NOMO-1 treated with dmso at 0.1 percent for 144 hours (cell line): ENCODE data around the gene EIF5AL1.
"Not testable (repeated sequence)": the region's sequence is repeated elsewhere in the genome, so short reads cannot be mapped to it uniquely, and the experiment has no call there.

Experiments used
- DNase-seq: peaks from one replicate; lab custom pipeline; 2025; ENCODE audit not compliant: unreplicated experiment; lab: John Stamatoyannopoulos, UW

EIF5AL1 gene

DNA sequence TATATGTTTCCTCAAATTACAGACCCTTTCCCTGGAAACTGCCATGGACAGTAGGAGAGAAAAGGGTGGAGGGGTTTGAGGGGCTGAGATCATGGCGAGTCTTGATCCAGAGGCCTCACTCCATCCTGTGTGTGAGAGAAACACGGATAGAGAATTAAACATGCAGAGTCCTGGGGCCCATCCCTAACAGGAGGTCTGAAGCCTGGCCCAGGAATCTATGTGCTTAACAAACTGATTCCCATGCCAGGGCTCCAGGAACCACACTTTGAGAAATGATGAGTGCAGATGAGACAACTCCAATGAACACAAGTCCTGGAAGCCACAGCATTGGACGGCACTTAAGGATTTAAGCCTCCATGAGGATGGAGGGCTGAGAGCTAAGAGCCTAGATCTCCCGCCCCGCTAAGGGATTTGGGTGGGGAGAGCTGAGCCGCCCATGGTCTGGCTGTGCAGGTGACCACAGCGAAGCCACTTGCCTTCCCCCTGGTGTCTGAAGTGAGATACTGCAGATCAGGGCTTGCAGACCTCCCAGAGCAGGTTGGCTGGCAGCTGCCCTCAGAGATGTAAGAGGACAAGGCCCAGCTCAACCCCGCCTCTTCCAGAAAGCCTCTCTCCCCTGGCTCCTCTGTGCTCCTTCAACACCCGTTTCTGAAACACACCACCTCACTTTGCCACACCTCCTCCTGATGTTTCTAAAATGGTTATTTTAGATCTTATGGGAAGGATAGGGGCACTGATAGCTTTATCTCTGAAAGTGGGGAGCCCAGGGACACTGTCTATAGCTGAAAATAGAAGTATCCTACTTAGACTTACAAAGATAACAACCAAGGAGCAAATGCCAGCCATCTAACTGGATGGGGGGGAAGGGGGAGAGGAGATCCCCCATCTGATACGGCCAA lies 24.8 kb upstream of the EIF5AL1 start:
- no peak for DNase-seq

DNA sequence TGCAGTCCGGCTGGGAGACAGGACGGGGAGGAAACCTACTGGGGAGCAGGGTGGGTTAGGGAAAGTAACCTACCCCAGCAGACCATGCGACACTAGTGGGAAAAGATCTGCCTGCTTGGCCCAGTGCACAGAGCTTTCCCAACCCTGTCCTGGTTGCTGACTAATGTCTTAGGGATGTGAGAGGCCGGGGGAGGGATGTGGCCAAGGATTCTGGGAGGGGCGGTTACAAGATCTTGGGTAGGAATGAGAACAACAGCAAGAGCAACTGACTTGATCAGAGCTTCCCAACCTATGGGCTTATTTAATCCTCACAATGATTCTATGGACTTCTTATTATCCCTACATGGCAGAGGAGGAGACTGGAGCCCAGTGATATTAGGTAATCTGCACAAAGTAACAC lies 24.0 kb upstream of the EIF5AL1 start:
- DNase-seq: no peak

DNA sequence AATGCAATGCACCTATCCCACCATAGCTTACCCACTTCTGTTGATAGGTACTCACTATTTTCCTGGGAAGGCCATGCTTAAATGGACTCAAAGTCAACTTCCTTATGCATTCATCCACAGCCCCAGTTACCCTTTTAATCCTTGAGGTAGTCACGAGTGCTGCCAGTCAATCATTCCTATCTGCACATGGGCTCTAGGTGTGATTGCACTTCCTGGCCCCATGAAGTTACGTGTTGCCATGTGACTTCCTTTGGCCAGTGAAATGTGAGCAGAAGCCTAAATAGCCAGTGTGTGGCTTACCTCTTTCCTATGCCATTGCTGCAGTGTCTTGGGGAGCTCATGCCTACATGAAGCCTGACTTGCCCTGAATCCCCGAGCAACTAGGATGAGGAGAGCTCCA lies 23.5 kb upstream of the EIF5AL1 start:
- DNase-seq: no peak

DNA sequence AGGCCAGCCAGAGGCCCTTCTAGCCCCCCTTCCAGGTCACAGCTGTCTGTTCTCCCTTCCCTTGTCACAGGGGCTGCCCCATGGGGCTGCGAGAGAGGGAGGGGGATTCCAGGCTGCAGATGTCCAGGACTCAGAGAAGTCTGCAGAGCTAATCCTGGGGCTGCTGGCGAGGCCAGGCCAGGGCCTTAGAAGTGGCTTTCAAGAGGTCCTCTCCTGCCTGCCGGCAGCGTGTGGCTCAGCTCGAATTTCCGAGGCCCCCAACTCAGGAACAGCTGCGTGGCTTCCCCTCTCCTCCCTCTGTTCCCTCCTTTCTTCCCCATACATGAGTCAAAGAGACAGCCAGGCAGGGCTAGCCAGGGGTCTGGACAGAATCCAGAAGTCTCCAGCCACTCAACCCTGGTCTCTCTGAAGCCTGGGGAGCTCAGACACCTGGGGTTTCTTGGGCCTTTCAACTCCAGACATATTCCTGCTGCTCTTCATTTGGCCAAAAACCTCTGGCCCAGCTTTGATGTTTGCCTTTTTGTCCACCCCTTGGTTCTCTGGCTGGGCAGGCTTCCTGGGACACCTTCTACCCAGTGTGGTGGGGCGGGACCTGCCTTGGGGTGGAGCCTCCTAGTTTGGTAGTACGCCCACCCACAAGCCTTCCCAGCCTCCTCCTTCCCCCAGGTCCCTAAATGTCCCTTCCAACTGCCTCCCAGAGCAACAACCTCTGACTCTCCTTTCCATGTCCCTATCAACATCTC lies 21.8 kb upstream of the EIF5AL1 start:
- no peak for DNase-seq

DNA sequence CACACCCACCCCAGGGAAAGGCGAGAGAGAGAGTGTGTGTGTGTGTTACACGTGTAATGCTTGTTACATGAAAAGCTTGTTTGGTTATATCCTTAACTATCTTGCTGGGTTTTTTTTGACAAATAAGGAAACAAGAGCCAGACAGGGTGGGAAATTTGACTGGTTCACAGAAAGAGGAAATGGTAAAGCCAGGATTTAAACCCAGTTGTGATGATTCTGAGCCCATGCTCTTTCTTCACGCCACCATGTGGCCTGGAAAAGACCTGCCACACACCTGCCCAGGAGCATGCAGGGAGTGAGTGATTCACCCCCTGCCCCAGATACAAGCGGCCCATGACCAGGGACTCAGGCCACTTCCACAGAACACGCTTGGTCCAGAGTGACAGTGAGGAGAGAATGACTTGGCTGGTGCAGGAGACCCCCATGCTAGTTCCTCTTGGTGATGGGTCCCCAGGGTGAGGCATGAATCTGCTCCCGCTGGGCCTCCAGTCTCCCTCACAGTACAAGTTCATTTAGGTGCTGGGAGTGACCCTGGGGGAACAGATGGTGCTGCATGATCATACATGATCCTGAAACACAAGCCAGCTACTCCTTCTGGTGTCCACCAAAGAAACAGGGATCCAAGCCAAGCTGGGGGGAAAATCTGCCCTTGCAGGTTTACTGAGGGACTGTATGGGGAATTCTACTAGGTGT lies 21.0 kb upstream of the EIF5AL1 start:
- no peak for DNase-seq

DNA sequence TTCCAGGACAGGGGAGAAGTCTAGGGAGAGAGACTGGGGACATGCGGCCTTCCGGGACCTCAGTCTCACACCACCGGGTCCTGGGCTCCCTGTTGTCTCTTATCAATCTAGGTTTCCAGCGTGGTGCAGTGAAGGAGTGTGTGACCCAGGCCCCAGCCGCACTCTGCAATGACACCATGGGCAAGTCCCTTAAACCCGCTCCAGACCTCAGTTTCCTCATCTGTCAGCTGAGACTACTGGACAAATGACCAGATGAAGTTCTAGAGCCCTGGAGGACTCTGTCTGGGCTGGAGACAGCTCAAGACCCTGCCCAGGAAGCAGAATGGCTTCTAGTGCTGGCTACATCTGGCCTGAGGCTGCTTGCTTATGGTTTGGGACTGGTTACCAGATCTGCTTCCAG lies 20.1 kb upstream of the EIF5AL1 start:
- DNase-seq: no peak

DNA sequence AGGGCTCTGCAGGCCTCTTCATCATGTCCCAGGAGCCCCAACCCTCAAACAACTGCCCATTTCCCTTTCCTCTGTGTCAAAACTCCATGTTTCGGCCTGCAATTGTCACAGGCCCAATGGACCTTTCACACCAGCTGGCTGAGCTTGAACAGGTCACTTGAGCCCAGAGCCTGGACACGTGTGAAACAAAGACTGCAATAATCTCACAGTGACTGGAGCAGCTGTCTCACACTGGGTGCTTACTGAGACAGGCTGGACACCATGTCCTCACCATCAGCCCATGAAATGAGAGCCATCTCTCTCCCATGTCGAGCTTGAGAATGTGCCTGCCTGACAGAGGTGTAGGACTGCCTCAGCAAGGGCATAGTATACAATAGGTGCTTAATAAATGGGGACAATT lies 19.5 kb upstream of the EIF5AL1 start:
- DNase-seq: no peak

DNA sequence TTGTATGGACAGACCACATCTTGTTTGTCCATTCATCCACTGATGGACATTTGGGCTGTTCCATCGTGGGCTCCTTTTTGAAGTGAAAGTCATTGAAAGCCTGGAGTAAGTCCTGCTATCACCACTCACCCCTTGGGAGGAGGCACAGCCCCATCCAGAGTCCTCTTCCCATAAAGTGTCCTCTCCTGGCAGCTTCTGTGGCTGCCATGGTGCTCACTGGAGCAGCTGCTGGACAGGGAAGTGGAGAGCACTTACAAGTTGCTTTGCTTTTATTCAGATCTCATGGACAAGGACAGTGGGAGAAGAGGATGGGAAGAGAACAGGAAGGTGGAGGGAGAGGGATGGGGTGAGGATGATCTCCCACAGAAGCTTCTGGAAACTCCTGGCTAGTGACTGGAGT lies 18.5 kb upstream of the EIF5AL1 start:
- DNase-seq: no peak

DNA sequence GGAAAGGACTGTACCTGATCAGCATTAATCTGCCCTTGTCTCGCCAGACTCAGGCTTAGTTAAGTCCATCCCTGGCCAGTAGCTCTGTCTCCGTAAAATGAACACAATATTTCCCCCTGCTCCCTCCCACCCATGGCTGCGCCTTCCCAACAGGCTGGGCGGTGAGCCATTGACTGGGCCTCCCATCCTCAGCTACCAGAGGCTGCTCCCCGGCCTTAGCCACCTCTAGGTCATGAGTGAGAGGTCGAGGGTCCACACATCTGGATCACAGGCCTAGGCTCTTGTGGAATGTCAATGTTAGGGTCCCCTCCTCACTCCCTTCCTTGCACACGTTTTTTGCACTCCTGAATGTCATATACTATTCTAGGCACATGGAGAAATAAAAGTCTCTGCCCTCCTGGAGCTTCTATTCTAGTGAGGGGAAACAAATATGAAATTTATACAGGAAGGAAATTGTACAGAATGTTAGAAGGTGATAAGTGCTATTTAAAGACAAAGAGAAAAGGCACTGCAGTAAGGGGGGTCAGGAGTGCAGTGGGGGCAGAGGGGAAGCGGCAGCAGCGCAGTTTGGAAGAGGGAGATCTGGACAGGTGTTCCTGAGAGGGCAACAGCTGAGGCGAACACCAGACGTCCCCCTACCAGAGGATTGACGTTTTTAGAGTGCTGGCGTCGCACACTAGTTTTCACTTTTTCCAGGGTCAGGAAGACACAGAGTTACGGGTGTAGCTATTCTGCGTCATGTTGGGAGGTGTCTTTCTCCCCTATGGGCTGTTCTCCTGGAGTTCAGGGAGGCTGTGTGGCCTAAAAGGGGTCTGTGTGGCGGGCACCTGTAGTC lies 17.2 kb upstream of the EIF5AL1 start:
- no peak for DNase-seq

DNA sequence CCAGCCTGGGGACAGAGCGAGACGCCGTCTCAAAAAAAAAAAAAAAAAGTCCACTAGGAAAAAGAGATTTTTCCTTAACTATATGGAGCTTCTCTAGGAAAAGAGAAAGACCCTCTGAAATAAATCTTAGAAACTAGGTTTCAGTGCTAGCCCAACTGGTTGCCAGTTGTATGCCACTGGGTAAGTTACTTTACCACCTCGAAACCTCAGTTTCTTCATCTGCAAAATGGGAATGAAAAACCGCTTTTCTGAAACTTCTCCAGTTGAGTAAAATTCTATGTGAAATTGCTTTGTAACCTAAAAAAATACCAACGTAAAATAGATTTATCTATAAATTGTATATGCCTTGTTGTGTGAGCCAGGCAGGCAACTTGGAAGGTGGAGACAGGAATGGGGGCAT lies 16.5 kb upstream of the EIF5AL1 start:
- no peak for DNase-seq

DNA sequence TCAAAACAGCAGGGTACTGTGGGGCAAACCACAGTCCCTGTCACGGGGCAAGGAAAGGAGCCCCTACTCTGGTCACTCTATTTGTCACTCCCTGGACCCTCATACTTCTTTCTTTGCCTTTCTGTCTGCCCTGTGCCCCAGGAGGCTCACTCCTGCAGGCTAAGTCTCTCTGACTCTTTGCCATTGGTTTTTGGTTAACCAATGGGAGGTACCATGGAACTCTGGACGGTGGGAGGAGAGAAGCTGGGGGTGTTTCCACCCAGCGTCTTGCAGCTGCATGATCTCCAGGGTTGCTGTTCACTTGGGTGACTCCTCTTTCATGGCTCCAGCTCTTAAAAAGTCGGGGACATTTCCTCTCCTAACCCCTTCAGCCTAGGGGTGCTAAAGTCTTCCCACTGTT lies 15.4 kb upstream of the EIF5AL1 start:
- DNase-seq: no peak

DNA sequence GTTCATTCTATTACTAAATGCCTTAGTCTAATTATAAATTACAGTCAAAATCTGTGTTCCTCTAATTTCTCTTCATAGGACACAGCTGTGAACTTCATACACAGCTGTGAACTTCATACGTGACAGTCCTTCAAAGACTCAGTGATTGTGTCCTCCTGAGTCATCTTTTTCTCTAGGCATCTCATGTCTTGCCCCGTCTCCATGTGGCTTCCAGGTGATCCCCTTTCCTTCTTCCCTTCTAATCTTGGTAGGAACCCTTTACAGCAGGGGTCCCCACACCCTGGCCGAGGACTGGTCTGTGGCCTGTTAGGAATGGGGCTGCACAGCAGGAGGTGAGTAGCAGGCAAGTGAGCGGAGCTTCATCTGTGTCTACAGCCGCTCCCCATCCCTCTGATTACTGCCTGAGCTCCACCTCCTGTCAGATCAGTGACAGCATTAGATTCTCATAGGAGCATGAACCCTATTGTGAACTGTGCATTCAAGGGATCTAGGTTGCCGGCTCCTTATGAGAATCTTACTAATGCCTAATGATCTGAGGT lies 14.0 kb upstream of the EIF5AL1 start:
- DNase-seq: no peak

DNA sequence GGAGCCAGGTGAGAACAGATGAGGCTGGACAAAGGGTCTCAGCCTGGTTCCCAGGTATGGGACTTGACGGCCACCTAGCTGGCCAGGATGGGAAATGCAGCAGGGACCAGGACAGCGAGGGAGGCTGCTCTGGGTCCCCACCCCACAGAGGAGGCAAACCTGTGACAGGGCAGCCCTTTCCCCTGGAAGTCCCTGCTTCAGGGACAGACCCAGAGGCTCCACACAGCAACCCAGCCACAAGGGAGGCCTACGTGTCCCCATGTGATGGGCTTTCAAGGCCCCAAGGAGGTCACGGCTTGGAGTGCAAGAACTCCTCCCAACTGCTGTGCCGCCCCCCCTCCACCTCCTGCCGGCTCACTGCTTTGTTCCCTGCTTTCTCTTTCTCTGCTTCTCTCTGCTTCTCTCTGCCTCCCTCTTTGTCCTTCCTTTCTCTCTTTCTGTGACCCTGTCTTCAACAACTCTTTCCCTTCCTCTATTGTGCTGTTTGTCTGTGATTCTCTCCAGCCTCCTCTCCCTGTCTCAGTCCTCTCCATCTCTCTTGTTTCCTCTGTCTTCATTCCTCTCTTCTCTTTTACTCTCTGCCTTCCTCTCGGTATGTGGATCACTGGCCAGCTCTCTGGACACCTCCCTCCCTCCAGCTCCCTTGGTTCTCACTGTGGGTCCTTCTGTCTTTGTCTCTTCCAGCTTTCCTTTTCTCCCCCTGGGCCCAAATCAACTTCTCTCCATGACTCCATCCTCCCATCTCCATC lies 9.6 kb upstream of the EIF5AL1 start:
- DNase-seq: no peak

DNA sequence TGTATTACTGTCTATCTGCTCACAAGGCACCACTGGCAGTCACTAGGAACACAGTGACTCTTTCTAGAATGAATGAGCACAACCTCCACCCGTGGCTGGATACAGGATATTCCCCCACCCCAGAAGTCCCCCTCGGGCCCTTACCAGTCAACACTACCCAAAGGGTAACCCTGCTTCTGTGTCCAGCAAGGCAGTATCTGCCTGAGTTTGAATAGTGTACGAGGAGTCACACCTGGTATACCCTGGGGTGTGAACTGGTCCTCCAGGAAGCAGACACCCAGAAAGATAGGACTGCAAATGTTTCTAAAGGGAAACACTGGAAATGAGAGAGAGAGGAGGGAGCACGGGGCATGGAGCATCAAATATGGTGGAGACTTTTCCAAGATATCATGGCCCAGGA lies 8.5 kb upstream of the EIF5AL1 start:
- not testable (repeated sequence) for DNase-seq

DNA sequence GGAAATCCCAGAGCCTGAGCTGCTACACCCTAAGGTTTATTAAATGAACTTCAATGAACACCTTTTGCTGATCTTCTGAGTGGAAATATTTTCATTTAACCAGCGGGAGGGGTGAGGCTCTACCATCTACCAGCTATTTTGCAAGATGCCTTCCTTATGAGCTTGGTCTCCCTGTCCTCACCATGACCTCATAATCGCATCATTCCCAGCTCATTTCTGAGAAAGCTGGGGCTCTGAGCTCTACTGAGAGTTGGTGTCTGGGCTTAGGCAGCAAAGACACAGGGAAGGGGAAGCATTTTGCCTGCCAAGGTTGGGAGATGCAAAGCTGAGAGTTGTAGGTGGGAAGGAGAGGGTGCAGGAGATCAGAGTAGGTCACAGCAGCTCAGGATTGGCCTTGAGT lies 7.8 kb upstream of the EIF5AL1 start:
- not testable (repeated sequence) for DNase-seq

DNA sequence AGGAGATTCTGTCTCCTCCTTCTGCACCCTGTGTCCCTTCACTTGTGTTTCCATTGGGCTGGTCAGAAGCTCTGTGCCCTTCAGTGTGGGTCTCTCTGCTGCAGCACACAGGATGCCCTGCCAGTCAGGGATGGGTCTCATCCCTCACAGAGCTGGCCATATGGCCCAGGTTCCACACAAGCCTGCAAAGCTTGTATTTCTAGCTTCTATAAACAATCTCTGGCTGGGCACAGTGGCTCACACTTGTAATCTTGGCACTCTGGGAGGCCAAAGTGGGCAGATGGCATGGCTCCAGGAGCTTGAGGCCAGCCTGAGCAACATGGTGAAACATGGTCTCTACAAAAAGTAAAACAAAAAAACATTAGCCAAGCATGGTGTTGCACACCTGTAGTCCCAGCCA lies 7.0 kb upstream of the EIF5AL1 start:
- DNase-seq: not testable (repeated sequence)

DNA sequence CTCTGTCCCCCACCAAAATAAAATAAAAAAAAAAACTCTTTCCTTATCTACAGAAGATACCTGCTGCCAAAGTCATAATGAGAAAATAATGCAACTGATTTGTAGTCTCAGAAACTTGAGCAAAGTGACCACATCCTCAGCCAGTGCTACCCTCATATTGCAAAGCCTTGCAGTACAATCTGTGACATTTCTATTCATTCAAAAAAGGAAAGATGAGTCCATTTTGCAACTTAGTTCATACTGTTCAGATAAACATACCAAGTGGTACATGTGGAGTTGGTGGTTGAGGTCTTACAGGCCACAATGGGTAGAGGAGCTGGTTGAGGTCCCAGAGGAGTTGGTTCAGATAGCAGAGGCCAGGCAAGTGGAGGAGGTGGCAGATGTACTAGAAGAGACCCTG lies 6.5 kb upstream of the EIF5AL1 start:
- DNase-seq: no peak

DNA sequence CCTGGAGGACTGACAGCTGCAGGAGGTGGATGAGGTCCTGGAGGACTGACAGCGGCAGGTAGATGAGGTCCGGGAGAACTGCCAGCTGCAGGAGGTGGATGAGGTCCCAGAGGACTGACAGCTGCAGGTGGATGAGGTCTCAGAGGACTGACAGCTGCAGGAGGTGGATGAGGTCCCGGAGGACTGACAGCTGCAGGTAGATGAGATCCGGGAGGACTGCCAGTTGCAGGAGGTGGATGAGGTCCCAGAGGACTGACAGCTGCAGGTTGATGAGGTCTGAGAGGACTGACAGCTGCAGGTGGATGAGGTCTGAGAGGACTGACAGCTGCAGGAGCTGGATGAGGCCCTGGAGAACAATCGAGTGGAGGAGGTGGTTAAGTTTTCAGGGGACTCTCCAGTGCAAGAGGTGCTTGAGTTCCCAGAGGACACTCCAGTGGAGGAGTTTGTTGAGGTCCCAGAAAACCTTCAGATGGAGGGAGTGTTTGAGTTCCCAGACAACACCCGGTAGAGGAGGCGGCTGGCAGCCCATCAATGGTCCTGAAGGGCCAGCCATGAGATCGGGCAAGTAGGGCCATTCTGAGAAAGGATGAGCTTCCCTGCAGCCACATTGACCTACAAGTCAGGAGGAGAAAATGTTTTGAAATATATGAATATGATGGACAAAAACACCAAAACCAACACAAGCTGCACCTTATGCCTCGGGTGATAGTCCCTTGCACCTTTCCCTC lies 4.7 kb upstream of the EIF5AL1 start:
- DNase-seq: no peak

DNA sequence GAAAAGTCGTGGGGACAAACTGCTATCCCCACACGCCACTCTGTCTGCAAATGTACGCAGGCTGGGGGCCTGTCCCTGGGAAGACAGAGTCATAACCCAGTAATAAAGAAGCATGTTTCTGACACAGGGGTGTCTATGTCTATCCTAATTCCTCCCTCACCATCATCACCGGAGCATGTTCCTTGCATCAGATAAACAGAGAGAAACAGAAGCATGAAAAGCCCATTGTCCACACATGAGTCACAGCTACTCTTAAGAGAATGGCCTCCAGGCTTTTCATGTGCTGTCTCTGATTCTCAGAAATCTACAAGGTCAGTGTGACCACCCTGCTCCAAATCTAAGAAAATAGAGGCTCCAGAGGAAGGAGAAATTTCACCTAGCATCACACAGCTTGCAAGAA lies 4.1 kb upstream of the EIF5AL1 start:
- not testable (repeated sequence) for DNase-seq
